ENCODE data around the gene TCEA2.
"Not testable (repeated sequence)": the region's sequence is repeated elsewhere in the genome, so short reads cannot be mapped to it uniquely, and the experiment has no call there.

The TCEA2 gene

GRCh38 chr20:64083378-64083803 lies 20.4 kb downstream of the TCEA2 start:
- peak; percentile 89 for TF ChIP-seq CTCF (IDR thresholded peaks at IDR 0.05)
- Histone ChIP-seq H3K4me1 (ENCODE audit: control insufficient read depth in 1 of 2, insufficient read depth in 1 of 2, low read depth in 1 of 2, low read length in 1 of 2) (peaks cover 46 to 51% of the 10 kb centered on the region in 2 experiments), H3K27ac (peak overlapping the region; percentile 99), H3K27me3 (peaks cover 28% of the 10 kb centered on the region), H3K4me3 (ENCODE audit: low read depth in 1 of 2, low read length in 1 of 2) (peak overlapping the region; percentile 97 to 100), H3K36me3 (no peaks in the 10 kb centered on the region), H3K9me3 (no peaks in the 10 kb centered on the region)

GRCh38 chr20:64083804-64084684 lies 21.0 kb downstream of the TCEA2 start, which contains the start of gene LKAAEAR1:
Gene LKAAEAR1 (minus strand): TSS chr20:64084398. CDS start chr20:64084219, 179 bp downstream.
- Histone ChIP-seq H3K27me3 (peaks cover 28% of the 10 kb centered on the region), H3K36me3 (no peaks in the 10 kb centered on the region), H3K9me3 (no peaks in the 10 kb centered on the region), H3K27ac (peak within 1 kb of the TSS; percentile 99), H3K4me1 (ENCODE audit: control insufficient read depth in 1 of 2, insufficient read depth in 1 of 2, low read depth in 1 of 2, low read length in 1 of 2) (peaks cover 44 to 51% of the 10 kb centered on the region in 2 experiments), H3K4me3 (ENCODE audit: low read depth in 1 of 2, low read length in 1 of 2) (peak within 1 kb of the TSS; percentile 97 to 100)
- TF ChIP-seq CTCF (IDR thresholded peaks at IDR 0.05), result no peak

- Histone ChIP-seq H3K9me3 (no peaks in the 10 kb centered on the region), H3K27me3 (peaks cover 28% of the 10 kb centered on the region), H3K27ac (no peak overlapping the region), H3K36me3 (no peaks in the 10 kb centered on the region), H3K4me1 (ENCODE audit: control insufficient read depth in 1 of 2, insufficient read depth in 1 of 2, low read depth in 1 of 2, low read length in 1 of 2) (peaks cover 44 to 51% of the 10 kb centered on the region in 2 experiments), H3K4me3 (ENCODE audit: low read depth in 1 of 2, low read length in 1 of 2) (peak overlapping the region; percentile 97 to 100)
- no peak for TF ChIP-seq CTCF (IDR thresholded peaks at IDR 0.05)
Observed at GRCh38 chr20:64084685-64085152, 21.7 kb downstream of the TCEA2 start.

GRCh38 chr20:64086801-64087200 lies 23.8 kb downstream of the TCEA2 start:
- no peak for TF ChIP-seq CTCF (IDR thresholded peaks at IDR 0.05)
- no peaks in the 10 kb centered on the region for H3K9me3 ChIP-seq
- H3K4me1 ChIP-seq (ENCODE audit: control insufficient read depth in 1 of 2, insufficient read depth in 1 of 2, low read depth in 1 of 2, low read length in 1 of 2), result peaks cover 28 to 33% of the 10 kb centered on the region in 2 experiments
- H3K4me3 ChIP-seq (ENCODE audit: low read depth in 1 of 2, low read length in 1 of 2), result no peak overlapping the region
- no peak overlapping the region for H3K27ac ChIP-seq
- H3K27me3 ChIP-seq, result peaks cover 28% of the 10 kb centered on the region
- H3K36me3 ChIP-seq, result no peaks in the 10 kb centered on the region

GRCh38 chr20:64087226-64087825 lies 24.3 kb downstream of the TCEA2 start:
- H3K27me3 ChIP-seq, result peaks cover 28% of the 10 kb centered on the region
- H3K9me3 ChIP-seq; H3K4me3 ChIP-seq (ENCODE audit: low read depth in 1 of 2, low read length in 1 of 2); H3K27ac ChIP-seq; H3K36me3 ChIP-seq: not testable (repeated sequence)
- H3K4me1 ChIP-seq (ENCODE audit: control insufficient read depth in 1 of 2, insufficient read depth in 1 of 2, low read depth in 1 of 2, low read length in 1 of 2), result peaks cover 23 to 27% of the 10 kb centered on the region in 2 experiments

GRCh38 chr20:64088586-64088985 lies 25.6 kb downstream of the TCEA2 start:
- H3K27ac ChIP-seq; H3K36me3 ChIP-seq; H3K9me3 ChIP-seq; H3K4me3 ChIP-seq (ENCODE audit: low read depth in 1 of 2, low read length in 1 of 2): not testable (repeated sequence)
- Histone ChIP-seq H3K4me1 (ENCODE audit: control insufficient read depth in 1 of 2, insufficient read depth in 1 of 2, low read depth in 1 of 2, low read length in 1 of 2) (peaks cover 12 to 15% of the 10 kb centered on the region in 2 experiments), H3K27me3 (peaks cover 27% of the 10 kb centered on the region)

All from neutrophil (primary cell).